SK-N-SH treated with all-trans-retinoic acid at 6 μM for 48 hours (cell line): ENCODE results near the gene HMCN2.
A peak's percentile ranks its signal among the peaks of the same experiment; 100 is the strongest.

ENCODE experiments used
- ATAC-seq: fragments of 200-7000 bp; cut with Tn5 transposase; 3 replicates; pipeline ENCODE4 v1.9.1; 2020; ENCODE audit warnings: mild to moderate bottlenecking, moderate library complexity
- ARNTL ChIP-seq: fragments of 450-650 bp; formaldehyde crosslinking; IDR thresholded peaks from 2 replicates; pipeline ENCODE4 v1.5.0; 2020; ENCODE audit warnings: low read depth, mild to moderate bottlenecking, moderate library complexity, borderline replicate concordance
- BACH2 ChIP-seq: fragments of 250-450 bp; sonication (Bioruptor Pico); IDR thresholded peaks from 2 replicates; pipeline ENCODE4 v1.9.0; 2021; ENCODE audit warnings: mild to moderate bottlenecking, borderline replicate concordance
- CSDC2 ChIP-seq: fragments of 250-450 bp; sonication (Bioruptor Pico); IDR thresholded peaks from 2 replicates; pipeline ENCODE4 v1.5.0; 2020; ENCODE audit warnings: mild to moderate bottlenecking, moderate library complexity
- ISL1 ChIP-seq: fragments of 250-450 bp; sonication (Bioruptor Pico); IDR thresholded peaks from 2 replicates; pipeline ENCODE4 v2.1.2; 2022; ENCODE audit warnings: mild to moderate bottlenecking, moderate library complexity
- OSR1 ChIP-seq: fragments of 250-450 bp; sonication (Bioruptor Pico); IDR thresholded peaks from 2 replicates; pipeline ENCODE4 v1.8.0; 2022; ENCODE audit warnings: moderate library complexity, mild to moderate bottlenecking, inconsistent platforms
- PPARA ChIP-seq: fragments of 250-450 bp; sonication (Bioruptor Pico); IDR thresholded peaks from 2 replicates; pipeline ENCODE4 v1.5.0; 2020; ENCODE audit warnings: mild to moderate bottlenecking, borderline replicate concordance
- RARB ChIP-seq: fragments of 250-450 bp; sonication (Bioruptor Pico); IDR thresholded peaks from 2 replicates; pipeline ENCODE4 v1.8.0; 2021; ENCODE audit warnings: mild to moderate bottlenecking, moderate library complexity
- SNAI2 ChIP-seq: fragments of 250-450 bp; sonication (Bioruptor Pico); IDR thresholded peaks from 2 replicates; pipeline ENCODE4 v1.5.0; 2020; ENCODE audit warnings: mild to moderate bottlenecking, moderate library complexity
- TCF4 ChIP-seq: fragments of 250-450 bp; sonication (Bioruptor Pico); IDR thresholded peaks from 2 replicates; pipeline ENCODE4 v1.8.0; 2021; ENCODE audit warnings: mild to moderate bottlenecking, moderate library complexity, borderline replicate concordance
- TOX ChIP-seq: fragments of 250-450 bp; sonication (Bioruptor Pico); IDR thresholded peaks from 2 replicates; pipeline ENCODE4 v1.8.0; 2021; ENCODE audit warnings: mild to moderate bottlenecking, moderate library complexity, borderline replicate concordance
- ZC3H10 ChIP-seq: fragments of 250-450 bp; sonication (Bioruptor Pico); IDR thresholded peaks from 2 replicates; pipeline ENCODE4 v1.5.1; 2021; ENCODE audit warnings: mild to moderate bottlenecking, moderate library complexity
- ZFP3 ChIP-seq: fragments of 250-450 bp; sonication (Bioruptor Pico); IDR thresholded peaks from 2 replicates; pipeline ENCODE4 v1.5.0; 2020; ENCODE audit warnings: mild to moderate bottlenecking, moderate library complexity
- ZFP30 ChIP-seq: fragments of 450-650 bp; formaldehyde crosslinking; IDR thresholded peaks from 2 replicates; pipeline ENCODE4 v1.5.0; 2022; ENCODE audit warnings: mild to moderate bottlenecking, moderate library complexity
- ZNF565 ChIP-seq: fragments of 450-650 bp; formaldehyde crosslinking; conservative IDR thresholded peaks from 2 replicates; pipeline ENCODE4 v1.5.0; 2020; ENCODE audit warnings: low read depth, mild to moderate bottlenecking, moderate library complexity
- ZNF70 ChIP-seq: fragments of 450-650 bp; formaldehyde crosslinking; IDR thresholded peaks from 2 replicates; pipeline ENCODE4 v1.5.0; 2020; ENCODE audit warnings: mild to moderate bottlenecking, moderate library complexity
- ZNF8 ChIP-seq: fragments of 450-650 bp; formaldehyde crosslinking; IDR thresholded peaks from 2 replicates; pipeline ENCODE4 v1.5.0; 2020; ENCODE audit warnings: mild to moderate bottlenecking, moderate library complexity
- TF ChIP-seq, protein P1 (sequence below): fragments of 250-450 bp; sonication (Bioruptor Pico); IDR thresholded peaks from 2 replicates; pipeline ENCODE4 v1.8.0; 2020; ENCODE audit warnings: mild to moderate bottlenecking, moderate library complexity, borderline replicate concordance
- TF ChIP-seq, protein P2 (sequence below): fragments of 250-450 bp; sonication (Bioruptor Pico); IDR thresholded peaks from 2 replicates; pipeline ENCODE4 v1.5.1; 2020; ENCODE audit warnings: low read depth, mild to moderate bottlenecking, moderate library complexity
- TF ChIP-seq, protein P3 (sequence below): fragments of 250-450 bp; sonication (Bioruptor Pico); IDR thresholded peaks from 2 replicates; pipeline ENCODE4 v1.5.0; 2020; ENCODE audit warnings: mild to moderate bottlenecking, moderate library complexity

The HMCN2 gene

DNA sequence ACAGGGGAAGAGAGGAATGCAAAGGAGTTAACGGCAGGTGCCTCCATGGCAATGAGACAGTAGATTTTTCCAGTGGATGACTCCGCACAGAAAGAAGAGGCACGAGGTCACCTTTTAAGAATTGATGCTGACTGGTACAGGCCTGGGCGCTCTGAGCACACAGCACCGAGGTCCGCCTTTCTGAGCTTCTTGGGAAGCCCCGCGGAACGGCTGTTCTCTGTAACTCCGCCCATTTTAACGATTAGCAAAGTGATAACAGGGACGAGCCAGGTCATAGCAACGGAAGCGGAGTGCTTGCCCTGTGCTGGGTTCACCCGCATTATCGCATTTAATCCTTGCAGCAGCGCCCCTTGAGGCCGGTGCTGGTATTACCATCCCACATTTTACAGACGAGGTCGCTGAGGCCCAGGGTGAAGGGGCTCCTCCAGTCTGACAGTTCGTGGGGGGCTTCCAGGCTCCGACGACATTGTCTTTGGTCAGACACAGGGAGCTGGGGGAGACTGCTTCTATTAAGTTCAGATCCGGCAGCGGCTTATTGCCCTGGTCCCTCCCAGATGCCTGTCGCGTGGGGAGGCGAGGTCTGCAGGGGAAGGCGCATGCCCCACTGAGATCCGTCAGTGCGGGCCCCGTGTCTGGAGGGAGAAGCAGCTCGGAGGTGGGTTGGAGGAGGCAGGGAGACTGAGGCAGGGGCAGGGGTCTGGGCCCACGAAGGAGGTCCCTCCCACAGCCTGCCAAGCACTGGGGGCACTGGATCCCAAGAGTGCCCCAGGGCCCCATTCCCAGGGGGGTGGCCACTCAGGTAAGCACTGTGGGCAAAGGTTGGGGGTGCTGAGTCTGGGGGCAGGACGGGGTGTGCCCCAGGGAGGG lies 22.3 kb upstream of the HMCN2 start:
- peak; percentile 77 for ATAC-seq
- TF ChIP-seq SNAI2 (CRISPR knock-in tag) (0 out of 2 replicates have a peak, but pooled peaks have one; percentile 31), ZC3H10 (CRISPR knock-in tag) (no peak)
- TF ChIP-seq, all 23 proteins: peak for 1

DNA sequence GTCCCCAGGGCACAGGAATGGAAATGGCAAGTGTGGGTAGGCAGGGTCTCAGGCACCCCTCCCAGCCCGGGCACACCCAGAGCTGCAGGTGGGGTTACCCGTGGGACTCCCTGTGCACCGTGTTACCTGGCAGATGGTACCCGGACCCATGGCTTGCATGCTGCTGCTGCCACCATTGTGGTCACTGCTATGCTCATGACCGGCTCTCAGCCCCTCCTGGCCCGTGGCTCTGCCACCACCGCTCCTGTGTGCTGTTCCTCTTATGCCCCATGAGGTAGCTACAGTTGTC lies 21.7 kb upstream of the HMCN2 start:
- TF ChIP-seq BACH2 (CRISPR knock-in tag), result no peak
- no peak for TF ChIP-seq TOX (CRISPR knock-in tag)
- TF ChIP-seq, protein P1, sequence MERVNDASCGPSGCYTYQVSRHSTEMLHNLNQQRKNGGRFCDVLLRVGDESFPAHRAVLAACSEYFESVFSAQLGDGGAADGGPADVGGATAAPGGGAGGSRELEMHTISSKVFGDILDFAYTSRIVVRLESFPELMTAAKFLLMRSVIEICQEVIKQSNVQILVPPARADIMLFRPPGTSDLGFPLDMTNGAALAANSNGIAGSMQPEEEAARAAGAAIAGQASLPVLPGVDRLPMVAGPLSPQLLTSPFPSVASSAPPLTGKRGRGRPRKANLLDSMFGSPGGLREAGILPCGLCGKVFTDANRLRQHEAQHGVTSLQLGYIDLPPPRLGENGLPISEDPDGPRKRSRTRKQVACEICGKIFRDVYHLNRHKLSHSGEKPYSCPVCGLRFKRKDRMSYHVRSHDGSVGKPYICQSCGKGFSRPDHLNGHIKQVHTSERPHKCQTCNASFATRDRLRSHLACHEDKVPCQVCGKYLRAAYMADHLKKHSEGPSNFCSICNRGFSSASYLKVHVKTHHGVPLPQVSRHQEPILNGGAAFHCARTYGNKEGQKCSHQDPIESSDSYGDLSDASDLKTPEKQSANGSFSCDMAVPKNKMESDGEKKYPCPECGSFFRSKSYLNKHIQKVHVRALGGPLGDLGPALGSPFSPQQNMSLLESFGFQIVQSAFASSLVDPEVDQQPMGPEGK (CRISPR knock-in tag), result no peak
- no peak for TF ChIP-seq ZC3H10 (CRISPR knock-in tag)
- TF ChIP-seq TCF4 (CRISPR knock-in tag), result no peak
- no peak for TF ChIP-seq ZFP30 (CRISPR knock-in tag)
- no peak for TF ChIP-seq CSDC2 (CRISPR knock-in tag)
- TF ChIP-seq PPARA, result no peak
- no peak for TF ChIP-seq ZNF70 (CRISPR knock-in tag)
- TF ChIP-seq, protein P2, sequence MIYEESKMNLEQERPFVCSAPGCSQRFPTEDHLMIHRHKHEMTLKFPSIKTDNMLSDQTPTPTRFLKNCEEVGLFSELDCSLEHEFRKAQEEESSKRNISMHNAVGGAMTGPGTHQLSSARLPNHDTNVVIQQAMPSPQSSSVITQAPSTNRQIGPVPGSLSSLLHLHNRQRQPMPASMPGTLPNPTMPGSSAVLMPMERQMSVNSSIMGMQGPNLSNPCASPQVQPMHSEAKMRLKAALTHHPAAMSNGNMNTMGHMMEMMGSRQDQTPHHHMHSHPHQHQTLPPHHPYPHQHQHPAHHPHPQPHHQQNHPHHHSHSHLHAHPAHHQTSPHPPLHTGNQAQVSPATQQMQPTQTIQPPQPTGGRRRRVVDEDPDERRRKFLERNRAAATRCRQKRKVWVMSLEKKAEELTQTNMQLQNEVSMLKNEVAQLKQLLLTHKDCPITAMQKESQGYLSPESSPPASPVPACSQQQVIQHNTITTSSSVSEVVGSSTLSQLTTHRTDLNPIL (CRISPR knock-in tag), result no peak
- no peak for TF ChIP-seq RARB (CRISPR knock-in tag)
- TF ChIP-seq ISL1 (CRISPR knock-in tag), result no peak
- no peak for TF ChIP-seq ZNF565
- no peak for TF ChIP-seq SNAI2 (CRISPR knock-in tag)
- no peak for TF ChIP-seq ARNTL
- TF ChIP-seq, protein P3, sequence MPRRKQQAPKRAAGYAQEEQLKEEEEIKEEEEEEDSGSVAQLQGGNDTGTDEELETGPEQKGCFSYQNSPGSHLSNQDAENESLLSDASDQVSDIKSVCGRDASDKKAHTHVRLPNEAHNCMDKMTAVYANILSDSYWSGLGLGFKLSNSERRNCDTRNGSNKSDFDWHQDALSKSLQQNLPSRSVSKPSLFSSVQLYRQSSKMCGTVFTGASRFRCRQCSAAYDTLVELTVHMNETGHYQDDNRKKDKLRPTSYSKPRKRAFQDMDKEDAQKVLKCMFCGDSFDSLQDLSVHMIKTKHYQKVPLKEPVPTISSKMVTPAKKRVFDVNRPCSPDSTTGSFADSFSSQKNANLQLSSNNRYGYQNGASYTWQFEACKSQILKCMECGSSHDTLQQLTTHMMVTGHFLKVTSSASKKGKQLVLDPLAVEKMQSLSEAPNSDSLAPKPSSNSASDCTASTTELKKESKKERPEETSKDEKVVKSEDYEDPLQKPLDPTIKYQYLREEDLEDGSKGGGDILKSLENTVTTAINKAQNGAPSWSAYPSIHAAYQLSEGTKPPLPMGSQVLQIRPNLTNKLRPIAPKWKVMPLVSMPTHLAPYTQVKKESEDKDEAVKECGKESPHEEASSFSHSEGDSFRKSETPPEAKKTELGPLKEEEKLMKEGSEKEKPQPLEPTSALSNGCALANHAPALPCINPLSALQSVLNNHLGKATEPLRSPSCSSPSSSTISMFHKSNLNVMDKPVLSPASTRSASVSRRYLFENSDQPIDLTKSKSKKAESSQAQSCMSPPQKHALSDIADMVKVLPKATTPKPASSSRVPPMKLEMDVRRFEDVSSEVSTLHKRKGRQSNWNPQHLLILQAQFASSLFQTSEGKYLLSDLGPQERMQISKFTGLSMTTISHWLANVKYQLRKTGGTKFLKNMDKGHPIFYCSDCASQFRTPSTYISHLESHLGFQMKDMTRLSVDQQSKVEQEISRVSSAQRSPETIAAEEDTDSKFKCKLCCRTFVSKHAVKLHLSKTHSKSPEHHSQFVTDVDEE (CRISPR knock-in tag), result no peak
- no peak for TF ChIP-seq ZFP3 (CRISPR knock-in tag)
- TF ChIP-seq ZNF8 (CRISPR knock-in tag), result no peak
- no peak for ATAC-seq

DNA sequence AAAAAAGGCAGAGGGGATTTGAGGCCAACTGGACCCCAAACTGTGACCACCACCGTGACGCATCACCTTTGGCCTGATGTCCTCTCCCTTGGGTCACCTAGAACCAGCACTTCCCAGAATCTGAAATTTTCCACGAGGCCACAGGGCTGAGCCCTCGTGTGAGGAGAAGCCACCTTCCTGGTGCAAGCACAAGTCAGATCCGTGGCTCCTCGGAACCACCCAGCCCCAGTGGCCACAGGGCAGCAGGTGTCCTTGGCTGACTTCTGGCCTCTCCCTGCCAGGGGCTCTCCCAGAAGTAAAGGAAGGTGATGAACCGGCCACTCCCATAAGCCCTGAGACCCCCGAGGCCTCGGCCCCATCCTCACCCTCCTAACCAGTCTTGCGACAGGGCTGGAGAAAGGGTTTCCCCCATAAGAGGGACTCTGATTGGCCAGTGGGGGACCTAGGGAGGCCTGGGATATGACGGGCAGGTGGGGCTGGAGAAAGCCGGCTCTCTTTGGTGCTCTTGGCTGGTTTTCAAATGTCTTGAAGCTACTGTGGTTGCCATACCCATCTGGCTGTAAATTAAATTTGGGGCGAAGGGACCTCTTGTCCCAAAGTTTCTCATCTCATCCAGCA lies 20.9 kb upstream of the HMCN2 start:
- no peak for TF ChIP-seq ZNF8 (CRISPR knock-in tag)
- TF ChIP-seq, protein P3 (CRISPR knock-in tag), result no peak
- TF ChIP-seq BACH2 (CRISPR knock-in tag), result no peak
- TF ChIP-seq ZFP3 (CRISPR knock-in tag), result no peak
- TF ChIP-seq OSR1 (CRISPR knock-in tag), result no peak
- no peak for TF ChIP-seq ZC3H10 (CRISPR knock-in tag)
- TF ChIP-seq PPARA, result no peak
- ATAC-seq, result no peak
